HepG2 (cell line): ENCODE results near the gene INAFM2. TPM values are rescaled to one million over a fixed set of nuclear protein-coding genes. Genes with fewer than 3 reads are reported as not detected.

Source experiments
- ASH2L ChIP-seq: fragments of 300-600, 200-600 bp; sonication (generic); IDR thresholded peaks from 2 replicates; pipeline ENCODE4 v1.7.0; 2017; ENCODE audit warnings: low read depth, mild to moderate bottlenecking, moderate library complexity, mixed read lengths, low read length; ENCODE audit not compliant: insufficient read length
- GATAD1 ChIP-seq: IDR thresholded peaks from 2 replicates; pipeline ENCODE4 v1.6.1; 2016; ENCODE audit warnings: missing genetic modification reagents, missing compliant biosample characterization
- HOXA7 ChIP-seq: sonication (generic); formaldehyde crosslinking; IDR thresholded peaks from 2 replicates; pipeline ENCODE4 v1.8.1; 2022; ENCODE audit warnings: mild to moderate bottlenecking, missing genetic modification reagents, moderate library complexity
- NRL ChIP-seq: sonication (generic); formaldehyde crosslinking; IDR thresholded peaks from 2 replicates; pipeline ENCODE4 v1.5.0; 2020; ENCODE audit warnings: missing genetic modification reagents, mild to moderate bottlenecking, moderate library complexity, borderline replicate concordance
- PATZ1 ChIP-seq: sonication (generic); formaldehyde crosslinking; IDR thresholded peaks from 2 replicates; pipeline ENCODE4 v1.4.0; 2020; ENCODE audit warnings: missing genetic modification reagents
- PTBP1 ChIP-seq: fragments of 200-400 bp; formaldehyde crosslinking; IDR thresholded peaks from 2 replicates; pipeline ENCODE4 v1.6.1; 2018; ENCODE audit warnings: low read length, low read depth; ENCODE audit not compliant: poor library complexity, severe bottlenecking
- SMC3 ChIP-seq: IDR thresholded peaks from 2 replicates; pipeline ENCODE4 v1.6.1; 2011; ENCODE audit warnings: low read length, improper control_type of control experiment
- TARDBP ChIP-seq: sonication (generic); formaldehyde crosslinking; IDR thresholded peaks from 2 replicates; pipeline ENCODE4 v1.8.0; 2022; ENCODE audit warnings: mild to moderate bottlenecking, missing genetic modification reagents
- TFE3 ChIP-seq: IDR thresholded peaks from 2 replicates; pipeline ENCODE4 v1.6.1; 2016
- USF2 ChIP-seq, 2 experiments: sonication (generic) in 1 of 2; formaldehyde crosslinking in 1 of 2; IDR thresholded peaks; 2 replicates each; pipeline versions ENCODE4 v1.5.1 to v1.6.1; 2011 to 2020; ENCODE audit warnings: borderline replicate concordance in 1 of 2, low read depth in 1 of 2, low read length in 1 of 2, mild to moderate bottlenecking in 1 of 2, missing genetic modification reagents in 1 of 2, moderate library complexity in 1 of 2
- ZFP41 ChIP-seq: sonication (generic); formaldehyde crosslinking; IDR thresholded peaks from 2 replicates; pipeline ENCODE4 v1.4.0; 2020; ENCODE audit warnings: mild to moderate bottlenecking, missing genetic modification reagents, borderline replicate concordance
- ZMYM3 ChIP-seq: sonication (generic); formaldehyde crosslinking; IDR thresholded peaks from 2 replicates; pipeline ENCODE4 v1.5.1; 2020; ENCODE audit warnings: mild to moderate bottlenecking, missing genetic modification reagents
- ZNF124 ChIP-seq: sonication (generic); formaldehyde crosslinking; IDR thresholded peaks from 2 replicates; pipeline ENCODE4 v1.4.0; 2020; ENCODE audit warnings: missing genetic modification reagents
- ZNF230 ChIP-seq: sonication (generic); formaldehyde crosslinking; IDR thresholded peaks from 2 replicates; pipeline ENCODE4 v1.4.0; 2020; ENCODE audit warnings: mild to moderate bottlenecking, missing genetic modification reagents
- ZNF350 ChIP-seq: sonication (generic); formaldehyde crosslinking; IDR thresholded peaks from 2 replicates; pipeline ENCODE4 v1.4.0; 2020; ENCODE audit warnings: mild to moderate bottlenecking, low read depth, missing genetic modification reagents, borderline replicate concordance
- ZNF530 ChIP-seq: sonication (generic); formaldehyde crosslinking; IDR thresholded peaks from 2 replicates; pipeline ENCODE4 v1.5.0; 2020; ENCODE audit warnings: low read depth, mild to moderate bottlenecking, missing genetic modification reagents
- ZNF703 ChIP-seq: sonication (generic); formaldehyde crosslinking; IDR thresholded peaks from 2 replicates; pipeline ENCODE4 v1.5.1; 2020; ENCODE audit warnings: missing genetic modification reagents, mild to moderate bottlenecking, moderate library complexity, borderline replicate concordance
- ZNF766 ChIP-seq: sonication (generic); formaldehyde crosslinking; IDR thresholded peaks from 2 replicates; pipeline ENCODE4 v1.5.0; 2020; ENCODE audit warnings: missing genetic modification reagents, borderline replicate concordance
- ZNF850 ChIP-seq: sonication (generic); formaldehyde crosslinking; conservative IDR thresholded peaks from 2 replicates; pipeline ENCODE4 v1.9.0; 2021; ENCODE audit warnings: mild to moderate bottlenecking, missing genetic modification reagents
- ZSCAN21 ChIP-seq: sonication (generic); formaldehyde crosslinking; IDR thresholded peaks from 2 replicates; pipeline ENCODE4 v1.8.0; 2022; ENCODE audit warnings: mild to moderate bottlenecking, missing genetic modification reagents, moderate library complexity, borderline replicate concordance
- polyA plus RNA-seq, 8 experiments: library from polyadenylated mRNA; depleted of rRNA in 3 of 8; stranded (reverse) in 7 of 8; unstranded in 1 of 8; fragments of >200 nt; fragmentation: Illumina TruSeq in 4 of 8; extraction: Trizol in 4 of 8; gene quantifications; 2 replicates each; pipeline versions ENCODE4 v1.2.1 to v1.2.3, GENCODE V29; 2011 to 2016; ENCODE audit warnings: low read depth in 4 of 8, missing spikeins in 1 of 8, mixed read lengths in 1 of 8; ENCODE audit not compliant: insufficient read depth in 1 of 8
- total RNA-seq, 5 experiments: library from RNA; depleted of rRNA; stranded (reverse); fragments of >200 nt; fragmentation: Illumina TruSeq; extraction: Trizol; gene quantifications; 2 replicates each; pipeline ENCODE4 v1.2.3, GENCODE V29; 2016; ENCODE audit warnings: low read depth in 1 of 5
- TF ChIP-seq, protein P1 (sequence below): sonication (generic); formaldehyde crosslinking; IDR thresholded peaks from 2 replicates; pipeline ENCODE4 v1.4.0; 2020; ENCODE audit warnings: mild to moderate bottlenecking, missing genetic modification reagents

INAFM2 gene
- total and polyA plus RNA-seq, 2 of the 13 experiments (the other 11 are each of a cell fraction or from before 2014, with no cell fraction given): 5.5 to 6.5 TPM

GRCh38 chr15:40322531-40323238, 807 bp upstream of the INAFM2 start (continued):
- TF ChIP-seq ASH2L (peak; percentile 22), TFE3 (CRISPR knock-in tag) (no peak), ZNF230 (CRISPR knock-in tag) (no peak), GATAD1 (CRISPR knock-in tag) (no peak), PATZ1 (CRISPR knock-in tag) (no peak), PTBP1 (no peak), ZFP41 (CRISPR knock-in tag) (no peak), ZMYM3 (no peak), ZSCAN21 (0 out of 2 replicates have a peak, but pooled peaks have one; percentile 25), ZNF850 (0 out of 2 replicates have a peak, but pooled peaks have one; percentile 41), ZNF350 (CRISPR knock-in tag) (peak; percentile 39; the same call in 1 of the 2 replicates), ZNF124 (CRISPR knock-in tag) (no peak), SMC3 (no peak), NRL (CRISPR knock-in tag) (0 out of 2 replicates have a peak, but pooled peaks have one; percentile 30), ZNF766 (CRISPR knock-in tag) (no peak), HOXA7 (CRISPR knock-in tag) (no peak), ZNF530 (no peak), USF2 (IDR thresholded peaks at IDR 0.05; ENCODE audit: low read depth, low read length) (no peak), USF2 (CRISPR knock-in tag; IDR thresholded peaks at IDR 0.05; ENCODE audit: borderline replicate concordance) (no peak), ZNF703 (CRISPR knock-in tag) (peak; percentile 22; the same call in 1 of the 2 replicates), TARDBP (CRISPR knock-in tag) (no peak)
- TF ChIP-seq, protein P1, sequence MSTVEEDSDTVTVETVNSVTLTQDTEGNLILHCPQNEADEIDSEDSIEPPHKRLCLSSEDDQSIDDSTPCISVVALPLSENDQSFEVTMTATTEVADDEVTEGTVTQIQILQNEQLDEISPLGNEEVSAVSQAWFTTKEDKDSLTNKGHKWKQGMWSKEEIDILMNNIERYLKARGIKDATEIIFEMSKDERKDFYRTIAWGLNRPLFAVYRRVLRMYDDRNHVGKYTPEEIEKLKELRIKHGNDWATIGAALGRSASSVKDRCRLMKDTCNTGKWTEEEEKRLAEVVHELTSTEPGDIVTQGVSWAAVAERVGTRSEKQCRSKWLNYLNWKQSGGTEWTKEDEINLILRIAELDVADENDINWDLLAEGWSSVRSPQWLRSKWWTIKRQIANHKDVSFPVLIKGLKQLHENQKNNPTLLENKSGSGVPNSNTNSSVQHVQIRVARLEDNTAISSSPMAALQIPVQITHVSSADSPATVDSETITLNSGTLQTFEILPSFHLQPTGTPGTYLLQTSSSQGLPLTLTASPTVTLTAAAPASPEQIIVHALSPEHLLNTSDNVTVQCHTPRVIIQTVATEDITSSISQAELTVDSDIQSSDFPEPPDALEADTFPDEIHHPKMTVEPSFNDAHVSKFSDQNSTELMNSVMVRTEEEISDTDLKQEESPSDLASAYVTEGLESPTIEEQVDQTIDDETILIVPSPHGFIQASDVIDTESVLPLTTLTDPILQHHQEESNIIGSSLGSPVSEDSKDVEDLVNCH (CRISPR knock-in tag): no peak
